Osteocyte (in vitro differentiated cells): Measurements from ENCODE around the gene SORT1. TPM values are rescaled to one million over a fixed set of nuclear protein-coding genes. Genes with fewer than 3 reads are reported as not detected.
A peak's percentile ranks its signal among the peaks of the same experiment; 100 is the strongest.

Experiments used
- DNase-seq: peaks from one replicate; pipeline ENCODE4 v3.0.0; 2021; ENCODE audit warnings: mixed read lengths; ENCODE audit not compliant: unreplicated experiment; ENCODE audit errors: extremely low spot score
- H3K27ac Mint-ChIP-seq: one replicate; pipeline ENCODE4 v1.8.0; 2021; ENCODE audit warnings: mild to moderate bottlenecking, mixed read lengths; ENCODE audit not compliant: unreplicated experiment
- H3K27me3 Mint-ChIP-seq: one replicate; pipeline ENCODE4 v1.8.0; 2021; ENCODE audit warnings: mixed read lengths; ENCODE audit not compliant: unreplicated experiment
- H3K36me3 Mint-ChIP-seq: one replicate; pipeline ENCODE4 v1.8.0; 2021; ENCODE audit warnings: mixed read lengths; ENCODE audit not compliant: unreplicated experiment
- H3K4me1 Mint-ChIP-seq: one replicate; pipeline ENCODE4 v1.8.0; 2021; ENCODE audit warnings: mixed read lengths; ENCODE audit not compliant: unreplicated experiment
- H3K4me3 Mint-ChIP-seq: one replicate; pipeline ENCODE4 v1.8.0; 2021; ENCODE audit warnings: mild to moderate bottlenecking, moderate library complexity, mixed read lengths; ENCODE audit not compliant: unreplicated experiment
- H3K9me3 Mint-ChIP-seq: one replicate; pipeline ENCODE4 v1.8.0; 2021; ENCODE audit warnings: mixed read lengths; ENCODE audit not compliant: unreplicated experiment
- total RNA-seq: library from RNA; stranded (reverse); gene quantifications from 2 replicates; pipeline ENCODE4 v1.2.1, GENCODE V29; 2021
- TF ChIP-seq, protein P1 (sequence below): fragments of 200-600 bp; sonication (generic); IDR thresholded peaks from 2 replicates; pipeline ENCODE4 v1.5.0; 2021; ENCODE audit warnings: antibody characterized with exemption, mild to moderate bottlenecking, moderate library complexity

SORT1 gene
- total RNA-seq, 1 donor from 2014 or later = 71.4 TPM

DNA sequence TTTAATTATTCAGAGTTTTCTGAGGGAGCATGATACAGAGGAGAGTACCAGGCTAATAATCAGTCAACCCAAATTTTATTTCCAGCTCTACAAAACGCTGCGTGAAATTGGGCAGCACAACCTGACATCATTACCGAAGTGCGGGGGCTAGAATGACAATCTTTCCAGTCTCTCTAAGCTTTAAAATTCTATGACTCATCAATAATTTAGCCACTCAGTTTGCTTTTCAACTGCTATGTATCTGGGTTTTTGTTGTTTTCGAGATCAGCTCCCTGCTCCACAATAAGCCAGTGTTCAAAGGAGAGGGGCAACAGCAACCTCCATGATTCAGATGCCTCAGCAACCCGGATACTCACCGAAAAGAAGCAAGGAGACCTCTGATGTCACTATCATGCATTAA lies 13.9 kb downstream of the SORT1 start:
- no peaks in the 10 kb centered on the region for H3K27me3 Mint-ChIP-seq
- DNase-seq = no peak
- peaks cover 39% of the 10 kb centered on the region for H3K4me1 Mint-ChIP-seq
- peak overlapping the region; percentile 76 for H3K27ac Mint-ChIP-seq
- no peak overlapping the region for H3K4me3 Mint-ChIP-seq
- TF ChIP-seq, protein P1, sequence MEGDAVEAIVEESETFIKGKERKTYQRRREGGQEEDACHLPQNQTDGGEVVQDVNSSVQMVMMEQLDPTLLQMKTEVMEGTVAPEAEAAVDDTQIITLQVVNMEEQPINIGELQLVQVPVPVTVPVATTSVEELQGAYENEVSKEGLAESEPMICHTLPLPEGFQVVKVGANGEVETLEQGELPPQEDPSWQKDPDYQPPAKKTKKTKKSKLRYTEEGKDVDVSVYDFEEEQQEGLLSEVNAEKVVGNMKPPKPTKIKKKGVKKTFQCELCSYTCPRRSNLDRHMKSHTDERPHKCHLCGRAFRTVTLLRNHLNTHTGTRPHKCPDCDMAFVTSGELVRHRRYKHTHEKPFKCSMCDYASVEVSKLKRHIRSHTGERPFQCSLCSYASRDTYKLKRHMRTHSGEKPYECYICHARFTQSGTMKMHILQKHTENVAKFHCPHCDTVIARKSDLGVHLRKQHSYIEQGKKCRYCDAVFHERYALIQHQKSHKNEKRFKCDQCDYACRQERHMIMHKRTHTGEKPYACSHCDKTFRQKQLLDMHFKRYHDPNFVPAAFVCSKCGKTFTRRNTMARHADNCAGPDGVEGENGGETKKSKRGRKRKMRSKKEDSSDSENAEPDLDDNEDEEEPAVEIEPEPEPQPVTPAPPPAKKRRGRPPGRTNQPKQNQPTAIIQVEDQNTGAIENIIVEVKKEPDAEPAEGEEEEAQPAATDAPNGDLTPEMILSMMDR = no peak
- H3K36me3 Mint-ChIP-seq = peaks cover 1% of the 10 kb centered on the region
- no peaks in the 10 kb centered on the region for H3K9me3 Mint-ChIP-seq

DNA sequence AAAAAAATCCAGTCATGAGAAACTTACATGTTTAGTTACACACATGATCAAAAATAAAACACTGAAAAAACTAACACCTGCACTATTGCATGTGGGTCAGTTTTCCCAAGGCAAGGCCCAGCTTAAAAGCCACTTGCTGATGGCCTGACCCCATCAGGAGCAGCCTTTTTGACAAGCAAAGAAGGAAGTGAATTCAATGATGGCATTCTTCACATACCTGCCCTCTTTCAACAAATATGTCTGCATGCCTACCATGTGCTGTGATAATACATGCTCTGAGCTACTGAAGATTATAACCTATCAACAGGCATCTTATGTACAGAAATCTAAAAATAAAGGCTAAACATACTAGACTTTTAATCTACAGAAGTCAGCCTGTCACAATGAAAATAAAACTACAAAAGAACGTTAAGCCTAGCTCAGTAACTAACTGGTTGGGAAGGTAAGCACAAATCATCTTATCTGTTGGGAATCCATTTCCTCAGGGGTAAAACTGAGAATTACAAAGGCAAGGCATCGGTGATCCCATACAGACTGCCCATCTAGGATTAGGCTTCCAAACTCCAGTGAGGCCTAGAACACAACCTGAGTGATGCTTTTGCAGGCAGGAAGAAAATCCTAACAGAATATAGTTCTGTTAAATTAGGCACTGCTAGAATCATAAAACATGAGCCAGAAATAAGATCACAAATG lies 14.5 kb downstream of the SORT1 start:
- no peaks in the 10 kb centered on the region for H3K9me3 Mint-ChIP-seq
- TF ChIP-seq, protein P1 = no peak
- H3K36me3 Mint-ChIP-seq = no peaks in the 10 kb centered on the region
- no peaks in the 10 kb centered on the region for H3K27me3 Mint-ChIP-seq
- H3K27ac Mint-ChIP-seq = peak overlapping the region; percentile 76
- peaks cover 37% of the 10 kb centered on the region for H3K4me1 Mint-ChIP-seq
- H3K4me3 Mint-ChIP-seq = no peak overlapping the region
- DNase-seq = no peak

DNA sequence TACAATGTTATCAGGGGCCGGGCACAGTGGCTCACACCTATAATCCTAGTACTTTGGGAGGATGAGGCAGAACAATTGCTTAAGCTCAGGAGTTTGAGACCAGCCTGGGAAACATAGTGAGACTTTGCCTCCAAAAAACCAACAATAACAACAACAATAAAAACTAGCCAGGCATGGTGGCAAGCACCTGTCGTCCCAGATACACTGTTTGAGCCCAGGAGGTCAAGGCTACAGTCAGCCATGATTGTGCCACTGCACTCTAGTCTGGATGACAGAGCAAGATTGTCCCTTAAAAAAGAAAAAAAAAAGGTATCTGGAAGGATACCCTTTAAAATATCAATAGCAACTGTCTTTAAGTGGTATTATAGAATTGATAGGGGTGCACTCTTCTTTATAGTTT lies 16.1 kb downstream of the SORT1 start:
- no peaks in the 10 kb centered on the region for H3K36me3 Mint-ChIP-seq
- H3K9me3 Mint-ChIP-seq = no peaks in the 10 kb centered on the region
- peaks cover 38% of the 10 kb centered on the region for H3K4me1 Mint-ChIP-seq

DNA sequence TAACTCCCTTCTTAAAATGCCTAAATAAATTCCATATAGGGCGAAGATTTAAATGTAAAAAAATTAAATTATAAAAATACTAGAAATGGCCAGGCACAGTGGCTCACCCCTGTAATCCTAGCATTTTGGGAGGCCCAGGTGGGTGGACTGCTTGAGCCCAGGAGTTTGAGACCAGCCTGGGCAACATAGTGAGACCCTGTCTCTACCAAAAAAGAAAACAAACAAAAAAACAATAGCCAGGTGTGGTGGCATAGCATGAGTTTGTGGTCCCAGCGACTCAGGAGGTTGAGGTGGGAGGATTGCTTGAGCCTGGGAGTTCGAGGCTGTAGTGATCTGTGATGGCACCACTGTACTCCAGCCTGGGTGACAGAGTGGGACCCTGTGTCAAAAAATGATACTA lies 17.8 kb downstream of the SORT1 start:
- no peak for DNase-seq
- H3K36me3 Mint-ChIP-seq = no peaks in the 10 kb centered on the region
- H3K27me3 Mint-ChIP-seq = no peaks in the 10 kb centered on the region
- no peaks in the 10 kb centered on the region for H3K9me3 Mint-ChIP-seq
- TF ChIP-seq, protein P1 = no peak
- H3K27ac Mint-ChIP-seq = no peak overlapping the region
- H3K4me1 Mint-ChIP-seq = peaks cover 36% of the 10 kb centered on the region
- H3K4me3 Mint-ChIP-seq = no peak overlapping the region

More for the DNA sequence above, 16.1 kb downstream of the SORT1 start:
- Mint-ChIP-seq H3K27ac (no peak overlapping the region), H3K27me3 (no peaks in the 10 kb centered on the region), H3K4me3 (no peak overlapping the region)
- TF ChIP-seq, protein P1 = no peak
- DNase-seq = no peak

DNA sequence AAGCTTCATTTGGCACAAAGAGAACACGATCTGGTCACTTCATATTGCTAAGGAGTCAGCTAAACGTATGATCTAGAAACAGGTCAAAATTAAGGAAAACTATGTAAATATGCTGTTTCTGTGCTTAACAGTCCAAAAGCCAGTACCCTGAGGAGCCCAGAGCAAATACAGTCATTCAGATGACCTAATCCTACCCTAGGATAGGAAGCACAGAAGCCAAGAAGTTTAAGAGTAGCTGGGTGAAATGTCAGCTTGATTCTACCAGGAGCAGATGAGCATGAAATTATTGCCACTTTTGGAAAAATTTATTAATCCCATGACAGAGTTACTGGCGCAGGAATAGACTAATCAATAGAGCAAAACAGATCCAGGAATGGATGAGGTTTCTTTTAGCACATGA lies 18.3 kb downstream of the SORT1 start:
- no peak overlapping the region for H3K27ac Mint-ChIP-seq
- no peaks in the 10 kb centered on the region for H3K27me3 Mint-ChIP-seq
- no peaks in the 10 kb centered on the region for H3K36me3 Mint-ChIP-seq
- DNase-seq = no peak
- H3K4me1 Mint-ChIP-seq = peaks cover 35% of the 10 kb centered on the region
- no peaks in the 10 kb centered on the region for H3K9me3 Mint-ChIP-seq
- TF ChIP-seq, protein P1 = no peak
- no peak overlapping the region for H3K4me3 Mint-ChIP-seq
